ENCODE measurements around the gene JMJD1C.
"Not testable (repeated sequence)": the region's sequence is repeated elsewhere in the genome, so short reads cannot be mapped to it uniquely, and the experiment has no call there.

The JMJD1C gene

GRCh38 chr10:63154546-63155387 is 311.0 kb downstream of the JMJD1C start:
- H4K8ac ChIP-seq (ENCODE audit: low read depth, low read length), result no peak overlapping the region
- DNase-seq (ENCODE audit: low spot score), result no peak
- H3K4ac ChIP-seq (ENCODE audit: low read length), result no peak overlapping the region
- H3K27me3 ChIP-seq (ENCODE audit: control insufficient read depth in 3 of 3, insufficient read depth in 3 of 3, low read depth in 1 of 3, low read length in 3 of 3), result peaks cover 0 to 2% (median 0%) of the 10 kb centered on the region in 3 experiments
- H3K4me2 ChIP-seq (ENCODE audit: insufficient read depth, low read length, poor library complexity, severe bottlenecking), result no peak overlapping the region
- no peak overlapping the region for H2BK15ac ChIP-seq (ENCODE audit: low read length)
- no peak overlapping the region for H3K23ac ChIP-seq (ENCODE audit: low read depth, low read length, poor library complexity)
- no peak overlapping the region for H2BK12ac ChIP-seq (ENCODE audit: low read length)
- no peak overlapping the region for H2AFZ ChIP-seq (ENCODE audit: low read length)
- no peaks in the 10 kb centered on the region for H3K9me3 ChIP-seq (replicated peaks in 1 of 2; ENCODE audit: control insufficient read depth in 2 of 2, insufficient read depth in 1 of 2, low read depth in 1 of 2, low read length in 2 of 2)
- H2AK5ac ChIP-seq (ENCODE audit: low read depth, low read length), result no peak overlapping the region
- H3K18ac ChIP-seq (ENCODE audit: low read length), result no peak overlapping the region
- H3K27ac ChIP-seq (replicated peaks; ENCODE audit: low read length), result no peak overlapping the region
- no peak overlapping the region for H3K9ac ChIP-seq (ENCODE audit: low read depth, low read length, poor library complexity)
- no peak overlapping the region for H2BK5ac ChIP-seq (ENCODE audit: low read length)
- H3K4me3 ChIP-seq (ENCODE audit: low read length in 2 of 2), result no peak overlapping the region
- no CpG with 5 or more reads among the region's 6 CpGs for WGBS, 2 donors (ENCODE audit: extremely low coverage in 2 of 2, insufficient read length in 2 of 2, insufficient replicate concordance in 1 of 2)
- H4K91ac ChIP-seq (ENCODE audit: low read depth, low read length, poor library complexity), result no peak overlapping the region
- no peaks in the 10 kb centered on the region for H3K4me1 ChIP-seq (ENCODE audit: control insufficient read depth in 2 of 2, insufficient read depth in 1 of 2, low read depth in 1 of 2, low read length in 2 of 2)
- H3K79me1 ChIP-seq (ENCODE audit: low read depth, low read length), result no peaks in the 10 kb centered on the region
- H3K14ac ChIP-seq (ENCODE audit: low read length), result no peak overlapping the region
- H2BK120ac ChIP-seq (ENCODE audit: low read depth, low read length), result no peak overlapping the region
- peaks cover 0 to 55% of the 10 kb centered on the region in 2 donors for H3K36me3 ChIP-seq (replicated peaks in 1 of 2; ENCODE audit: control insufficient read depth in 2 of 2, insufficient read depth in 2 of 2, low read length in 2 of 2)

- H2BK5ac ChIP-seq (ENCODE audit: low read length); H2BK12ac ChIP-seq (ENCODE audit: low read length); H3K23ac ChIP-seq (ENCODE audit: low read depth, low read length, poor library complexity); H3K9me3 ChIP-seq (replicated peaks in 1 of 2; ENCODE audit: control insufficient read depth in 2 of 2, insufficient read depth in 1 of 2, low read depth in 1 of 2, low read length in 2 of 2); H3K27ac ChIP-seq (replicated peaks; ENCODE audit: low read length); H3K9ac ChIP-seq (ENCODE audit: low read depth, low read length, poor library complexity); H3K4me3 ChIP-seq (ENCODE audit: low read length in 2 of 2); H2AFZ ChIP-seq (ENCODE audit: low read length); DNase-seq (ENCODE audit: low spot score); H3K4me2 ChIP-seq (ENCODE audit: insufficient read depth, low read length, poor library complexity, severe bottlenecking); H2BK120ac ChIP-seq (ENCODE audit: low read depth, low read length); H4K91ac ChIP-seq (ENCODE audit: low read depth, low read length, poor library complexity); H3K14ac ChIP-seq (ENCODE audit: low read length); H3K18ac ChIP-seq (ENCODE audit: low read length); H3K4ac ChIP-seq (ENCODE audit: low read length); H4K8ac ChIP-seq (ENCODE audit: low read depth, low read length); H3K4me1 ChIP-seq (ENCODE audit: control insufficient read depth in 2 of 2, insufficient read depth in 1 of 2, low read depth in 1 of 2, low read length in 2 of 2); H3K27me3 ChIP-seq (ENCODE audit: control insufficient read depth in 3 of 3, insufficient read depth in 3 of 3, low read depth in 1 of 3, low read length in 3 of 3); H2BK15ac ChIP-seq (ENCODE audit: low read length); H2AK5ac ChIP-seq (ENCODE audit: low read depth, low read length); H3K79me1 ChIP-seq (ENCODE audit: low read depth, low read length): not testable (repeated sequence)
- H3K36me3 ChIP-seq (replicated peaks in 1 of 2; ENCODE audit: control insufficient read depth in 2 of 2, insufficient read depth in 2 of 2, low read length in 2 of 2), result peaks cover 0 to 58% of the 10 kb centered on the region in 2 donors
- WGBS, 2 donors (ENCODE audit: extremely low coverage in 2 of 2, insufficient read length in 2 of 2, insufficient replicate concordance in 1 of 2), result no CpG with 5 or more reads among the region's 9 CpGs
These were observed 311.8 kb downstream of the JMJD1C start for GRCh38 chr10:63153868-63154545.

- Histone ChIP-seq H3K27ac (replicated peaks; ENCODE audit: low read length) (no peak overlapping the region), H3K9ac (ENCODE audit: low read depth, low read length, poor library complexity) (no peak overlapping the region), H4K91ac (ENCODE audit: low read depth, low read length, poor library complexity) (no peak overlapping the region), H2AFZ (ENCODE audit: low read length) (no peak overlapping the region), H3K14ac (ENCODE audit: low read length) (no peak overlapping the region), H2BK12ac (ENCODE audit: low read length) (no peak overlapping the region), H3K4me3 (ENCODE audit: low read length in 2 of 2) (no peak overlapping the region), H2AK5ac (ENCODE audit: low read depth, low read length) (no peak overlapping the region), H4K8ac (ENCODE audit: low read depth, low read length) (no peak overlapping the region), H2BK15ac (ENCODE audit: low read length) (no peak overlapping the region), H3K4ac (ENCODE audit: low read length) (no peak overlapping the region), H3K9me3 (replicated peaks in 1 of 2; ENCODE audit: control insufficient read depth in 2 of 2, insufficient read depth in 1 of 2, low read depth in 1 of 2, low read length in 2 of 2) (no peaks in the 10 kb centered on the region), H3K79me1 (ENCODE audit: low read depth, low read length) (no peaks in the 10 kb centered on the region), H2BK120ac (ENCODE audit: low read depth, low read length) (no peak overlapping the region), H3K36me3 (replicated peaks in 1 of 2; ENCODE audit: control insufficient read depth in 2 of 2, insufficient read depth in 2 of 2, low read length in 2 of 2) (peaks cover 0 to 70% of the 10 kb centered on the region in 2 donors), H3K18ac (ENCODE audit: low read length) (no peak overlapping the region), H3K4me1 (ENCODE audit: control insufficient read depth in 2 of 2, insufficient read depth in 1 of 2, low read depth in 1 of 2, low read length in 2 of 2) (no peaks in the 10 kb centered on the region), H2BK5ac (ENCODE audit: low read length) (no peak overlapping the region), H3K27me3 (ENCODE audit: control insufficient read depth in 3 of 3, insufficient read depth in 3 of 3, low read depth in 1 of 3, low read length in 3 of 3) (peaks cover 0 to 2% (median 0%) of the 10 kb centered on the region in 3 experiments), H3K4me2 (ENCODE audit: insufficient read depth, low read length, poor library complexity, severe bottlenecking) (no peak overlapping the region), H3K23ac (ENCODE audit: low read depth, low read length, poor library complexity) (no peak overlapping the region)
- no peak for DNase-seq (ENCODE audit: low spot score)
- WGBS, 2 donors (ENCODE audit: extremely low coverage in 2 of 2, insufficient read length in 2 of 2, insufficient replicate concordance in 1 of 2), result no CpG with 5 or more reads among the region's 4 CpGs
These were observed 315.0 kb downstream of the JMJD1C start for GRCh38 chr10:63150745-63151144.

- Histone ChIP-seq H3K9ac (ENCODE audit: low read depth, low read length, poor library complexity) (no peak overlapping the region), H3K4me2 (ENCODE audit: insufficient read depth, low read length, poor library complexity, severe bottlenecking) (no peak overlapping the region), H2BK120ac (ENCODE audit: low read depth, low read length) (no peak overlapping the region), H3K23ac (ENCODE audit: low read depth, low read length, poor library complexity) (no peak overlapping the region), H3K4ac (ENCODE audit: low read length) (no peak overlapping the region), H3K79me1 (ENCODE audit: low read depth, low read length) (no peaks in the 10 kb centered on the region), H2BK12ac (ENCODE audit: low read length) (no peak overlapping the region), H3K36me3 (replicated peaks in 1 of 2; ENCODE audit: control insufficient read depth in 2 of 2, insufficient read depth in 2 of 2, low read length in 2 of 2) (peaks cover 0 to 32% of the 10 kb centered on the region in 2 donors), H3K9me3 (replicated peaks in 1 of 2; ENCODE audit: control insufficient read depth in 2 of 2, insufficient read depth in 1 of 2, low read depth in 1 of 2, low read length in 2 of 2) (no peaks in the 10 kb centered on the region), H3K27me3 (ENCODE audit: control insufficient read depth in 3 of 3, insufficient read depth in 3 of 3, low read depth in 1 of 3, low read length in 3 of 3) (no peaks in the 10 kb centered on the region), H3K14ac (ENCODE audit: low read length) (no peak overlapping the region), H2BK5ac (ENCODE audit: low read length) (no peak overlapping the region), H2BK15ac (ENCODE audit: low read length) (no peak overlapping the region), H3K4me1 (ENCODE audit: control insufficient read depth in 2 of 2, insufficient read depth in 1 of 2, low read depth in 1 of 2, low read length in 2 of 2) (no peaks in the 10 kb centered on the region), H2AFZ (ENCODE audit: low read length) (no peak overlapping the region), H4K8ac (ENCODE audit: low read depth, low read length) (no peak overlapping the region), H3K18ac (ENCODE audit: low read length) (no peak overlapping the region), H3K27ac (replicated peaks; ENCODE audit: low read length) (no peak overlapping the region), H2AK5ac (ENCODE audit: low read depth, low read length) (no peak overlapping the region), H3K4me3 (ENCODE audit: low read length in 2 of 2) (no peak overlapping the region), H4K91ac (ENCODE audit: low read depth, low read length, poor library complexity) (no peak overlapping the region)
- DNase-seq (ENCODE audit: low spot score), result no peak
These were observed 319.3 kb downstream of the JMJD1C start for GRCh38 chr10:63146503-63146902.

Data from neuronal stem cell (in vitro differentiated cells).